SU-DHL-6 (cell line): Measurements from ENCODE around the gene ULK1.

Source experiments
- H2AFZ ChIP-seq: fragments of 200-600 bp; sonication (generic); 2 replicates; pipeline ENCODE4 v1.6.1; 2014; ENCODE audit warnings: low read depth, mild to moderate bottlenecking, moderate library complexity, mixed read lengths, antibody characterized with exemption, low read length; ENCODE audit not compliant: severe bottlenecking
- H3F3A ChIP-seq: fragments of 200-600 bp; shearing (Covaris generic); 2 replicates; pipeline ENCODE4 v1.6.0; 2016; ENCODE audit warnings: antibody characterized with exemption, mild to moderate bottlenecking; ENCODE audit not compliant: insufficient read depth
- H3K27ac ChIP-seq: fragments of 200-600 bp; sonication (generic); 2 replicates; pipeline ENCODE4 v1.5.1; 2016; ENCODE audit warnings: low read depth, mild to moderate bottlenecking, low read length, moderate library complexity, mixed read lengths
- H3K27me3 ChIP-seq: fragments of 200-600 bp; sonication (generic), shearing (Covaris generic); 2 replicates; pipeline ENCODE4 v1.6.0; 2014; ENCODE audit warnings: mild to moderate bottlenecking, low read length
- H3K36me3 ChIP-seq: fragments of 200-600 bp; sonication (generic); 2 replicates; pipeline ENCODE4 v1.6.1; 2014; ENCODE audit warnings: mild to moderate bottlenecking, low read length, mixed read lengths
- H3K4me2 ChIP-seq: fragments of 300-600, 200-600 bp; shearing (Covaris generic), sonication (generic); 2 replicates; pipeline ENCODE4 v1.6.0; 2014; ENCODE audit warnings: low read length, low read depth, mild to moderate bottlenecking; ENCODE audit not compliant: poor library complexity, severe bottlenecking
- H3K4me3 ChIP-seq: fragments of 200-600 bp; sonication (generic); 2 replicates; pipeline ENCODE4 v1.5.1; 2014; ENCODE audit warnings: antibody characterized with exemption, low read length, mild to moderate bottlenecking, mixed read lengths; ENCODE audit not compliant: insufficient read depth, poor library complexity, severe bottlenecking
- H3K79me2 ChIP-seq: fragments of 200-600 bp; sonication (generic); 2 replicates; pipeline ENCODE4 v1.6.1; 2014; ENCODE audit warnings: mild to moderate bottlenecking, low read length, moderate library complexity; ENCODE audit not compliant: insufficient read depth
- H3K9ac ChIP-seq: fragments of 200-600 bp; sonication (generic); 2 replicates; pipeline ENCODE4 v1.7.0; 2014; ENCODE audit warnings: mild to moderate bottlenecking, low read length
- H3K9me2 ChIP-seq: fragments of 200-600 bp; sonication (generic); replicated peaks from 2 replicates; pipeline ENCODE4 v1.6.1; 2014; ENCODE audit warnings: low read length; ENCODE audit not compliant: insufficient read depth
- H3K9me3 ChIP-seq: fragments of 200-600 bp; sonication (generic); 2 replicates; pipeline ENCODE4 v1.6.1; 2014; ENCODE audit warnings: low read length, mixed read lengths; ENCODE audit not compliant: insufficient read depth
- H4K20me1 ChIP-seq: fragments of 200-600 bp; sonication (generic); 2 replicates; pipeline ENCODE4 v1.6.1; 2014; ENCODE audit warnings: low read depth, mild to moderate bottlenecking, antibody characterized with exemption, low read length, moderate library complexity, mixed read lengths
- CTCF ChIP-seq: fragments of 200-600 bp; sonication (generic); IDR thresholded peaks from one replicate; pipeline ENCODE4 v1.5.1; 2017; ENCODE audit warnings: antibody characterized with exemption, mild to moderate bottlenecking, low read length, moderate library complexity; ENCODE audit not compliant: insufficient read depth, poor library complexity, severe bottlenecking
- EZH2phosphoT487 ChIP-seq: fragments of 200-600 bp; sonication (generic), shearing (Covaris generic); conservative IDR thresholded peaks from 2 replicates; pipeline ENCODE4 v1.6.1; 2018; ENCODE audit warnings: mild to moderate bottlenecking, antibody characterized with exemption, low read length, moderate library complexity, mixed read lengths

The ULK1 gene

GRCh38 chr12:131857908-131858850 is 36.2 kb upstream of the ULK1 start:
- Histone ChIP-seq H3K36me3 (no peaks in the 10 kb centered on the region), H4K20me1 (no peaks in the 10 kb centered on the region), H3K27me3 (no peaks in the 10 kb centered on the region), H2AFZ (no peak overlapping the region), H3K27ac (no peak overlapping the region), H3K9me2 (no peaks in the 10 kb centered on the region), H3K4me3 (no peak overlapping the region), H3K9me3 (no peaks in the 10 kb centered on the region), H3F3A (no peaks in the 10 kb centered on the region), H3K9ac (no peak overlapping the region), H3K4me2 (no peak overlapping the region), H3K79me2 (no peaks in the 10 kb centered on the region)
- TF ChIP-seq EZH2phosphoT487 (no peak), CTCF (no peak)

DNA sequence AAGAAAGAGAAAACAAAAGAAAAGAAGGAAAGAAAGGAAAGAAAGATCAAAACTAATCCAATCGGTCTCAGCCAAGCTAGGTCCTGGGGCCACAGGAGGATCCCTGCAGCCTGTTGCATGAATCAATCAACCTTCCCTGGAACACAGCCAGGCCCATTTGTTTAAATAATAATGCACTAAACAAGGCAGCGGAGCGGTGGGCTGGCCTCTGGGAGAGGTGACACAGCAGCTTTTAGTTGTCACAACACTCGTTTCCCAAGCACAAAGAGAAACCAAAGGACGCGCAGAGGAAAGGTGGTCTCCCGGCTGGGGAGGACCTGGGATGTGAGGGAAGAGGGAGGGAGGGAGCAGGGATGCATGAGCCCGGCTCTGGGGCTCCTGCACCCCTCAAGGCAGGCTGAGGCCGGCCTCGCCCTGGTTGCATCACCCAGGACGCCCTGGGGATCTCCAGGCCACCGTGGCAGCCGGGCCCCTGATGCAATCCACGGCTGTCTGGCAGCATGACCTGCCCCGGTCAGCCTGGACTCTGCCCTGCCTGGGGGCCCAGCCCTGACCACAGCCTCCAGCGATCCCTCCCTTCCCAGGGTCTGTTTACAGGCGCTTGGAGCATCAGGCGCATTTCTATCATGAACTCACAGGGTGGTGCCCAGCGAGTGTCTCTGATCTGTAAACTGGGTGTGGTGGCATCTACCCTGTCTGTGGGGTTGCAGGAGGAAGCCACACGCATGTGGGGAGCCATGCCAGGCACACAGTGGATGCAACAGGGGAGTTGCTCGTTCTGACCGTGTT is 33.8 kb upstream of the ULK1 start:
- Histone ChIP-seq H2AFZ (no peak overlapping the region), H4K20me1 (no peaks in the 10 kb centered on the region), H3F3A (no peaks in the 10 kb centered on the region), H3K27me3 (no peaks in the 10 kb centered on the region), H3K36me3 (no peaks in the 10 kb centered on the region), H3K4me2 (no peak overlapping the region), H3K4me3 (no peak overlapping the region), H3K9ac (no peak overlapping the region), H3K9me3 (no peaks in the 10 kb centered on the region), H3K9me2 (no peaks in the 10 kb centered on the region), H3K79me2 (no peaks in the 10 kb centered on the region), H3K27ac (no peak overlapping the region)
- TF ChIP-seq CTCF = no peak
- TF ChIP-seq EZH2phosphoT487 = no peak

- TF ChIP-seq EZH2phosphoT487 = no peak
- no peak for TF ChIP-seq CTCF
- Histone ChIP-seq H3K4me3 (no peak overlapping the region), H3K9me3 (no peaks in the 10 kb centered on the region), H3K79me2 (no peaks in the 10 kb centered on the region), H3K27ac (no peak overlapping the region), H3K4me2 (no peak overlapping the region), H2AFZ (no peak overlapping the region), H3F3A (no peaks in the 10 kb centered on the region), H4K20me1 (no peaks in the 10 kb centered on the region), H3K27me3 (no peaks in the 10 kb centered on the region), H3K9ac (no peak overlapping the region), H3K36me3 (no peaks in the 10 kb centered on the region), H3K9me2 (no peaks in the 10 kb centered on the region)
These were observed 33.0 kb upstream of the ULK1 start for GRCh38 chr12:131861261-131862083.
